ENCODE measurements around the gene CEP41.
A peak's percentile ranks its signal among the peaks of the same experiment; 100 is the strongest.
"Not testable (repeated sequence)": the region's sequence is repeated elsewhere in the genome, so short reads cannot be mapped to it uniquely, and the experiment has no call there.

CEP41 gene

GRCh38 chr7:130393101-130393561 is 47.7 kb downstream of the CEP41 start:
- DNase-seq, result peak in 1 of 51 donors; percentile 10

GRCh38 chr7:130390486-130390885 is 50.3 kb downstream of the CEP41 start:
- no peak for DNase-seq

GRCh38 chr7:130388671-130389070 is 52.1 kb downstream of the CEP41 start:
- DNase-seq, result no peak

- no peak for DNase-seq
Observed at GRCh38 chr7:130387628-130388403, 53.0 kb downstream of the CEP41 start.

- no peak for DNase-seq
Observed at GRCh38 chr7:130387306-130387627, 53.5 kb downstream of the CEP41 start.

GRCh38 chr7:130386876-130387275 is 53.9 kb downstream of the CEP41 start:
- DNase-seq, result no peak

- no peak for DNase-seq
Observed at GRCh38 chr7:130385600-130386066, 55.2 kb downstream of the CEP41 start.

GRCh38 chr7:130384841-130385599 is 55.8 kb downstream of the CEP41 start:
- DNase-seq, result no peak

- no peak for DNase-seq
Observed at GRCh38 chr7:130384371-130384801, 56.4 kb downstream of the CEP41 start.

GRCh38 chr7:130383187-130383980 is 57.4 kb downstream of the CEP41 start:
- no peak for DNase-seq

GRCh38 chr7:130381468-130382312 is 59.1 kb downstream of the CEP41 start:
- DNase-seq, result no peak

GRCh38 chr7:130380861-130381455 is 59.9 kb downstream of the CEP41 start:
- no peak for DNase-seq

- no peak for DNase-seq
Observed at GRCh38 chr7:130379921-130380860, 60.6 kb downstream of the CEP41 start, which contains the start of gene CPA1. Gene CPA1 (plus strand): TSS chr7:130380494. CDS start chr7:130380521, 27 bp downstream.

- no peak for DNase-seq
Observed at GRCh38 chr7:130379532-130379920, 61.3 kb downstream of the CEP41 start.

GRCh38 chr7:130379019-130379418 is 61.8 kb downstream of the CEP41 start:
- DNase-seq, result no peak

GRCh38 chr7:130377178-130377577 is 63.6 kb downstream of the CEP41 start:
- DNase-seq, result no peak

GRCh38 chr7:130376461-130376860 is 64.4 kb downstream of the CEP41 start:
- DNase-seq, result not testable (repeated sequence)

GRCh38 chr7:130374507-130374906 is 66.3 kb downstream of the CEP41 start:
- no peak for DNase-seq
